ENCODE results near the gene TFDP1.

DNA sequence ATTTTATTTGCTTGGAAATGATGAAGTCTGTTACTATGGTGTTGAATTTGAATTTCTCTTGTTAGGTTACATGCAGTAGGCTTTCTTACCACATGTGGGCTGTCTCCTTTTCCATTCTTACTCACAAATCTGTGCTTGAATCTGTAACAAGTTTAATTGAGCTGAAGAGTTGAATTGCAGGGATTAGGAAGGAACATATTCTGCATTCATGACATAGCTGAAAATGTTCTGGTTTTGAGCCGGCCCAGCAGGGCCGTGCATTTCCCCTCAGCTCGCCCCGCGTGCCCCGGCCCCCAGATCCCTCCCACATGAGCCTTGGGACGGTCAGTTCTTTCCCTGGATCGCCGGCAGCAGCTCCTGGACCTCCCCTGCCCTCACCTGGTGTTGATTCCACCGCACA, 28.1 kb downstream of the TFDP1 start:
- TF ChIP-seq EZH2 (IDR thresholded peaks at IDR 0.05; ENCODE audit: insufficient read depth, poor library complexity, severe bottlenecking) (no peak), EZH2phosphoT487 (IDR thresholded peaks at IDR 0.05; ENCODE audit: insufficient read depth, low read depth) (no peak)
